AG10803 (cell line): ENCODE measurements around the gene TIMM44.

Experiments used
- DNase-seq: peaks from one replicate; pipeline ENCODE4 v3.0.0; 2010; ENCODE audit warnings: low read depth
- H3K4me3 ChIP-seq: 2 replicates; pipeline ENCODE4 v1.5.1; 2011; ENCODE audit warnings: mild to moderate bottlenecking, low read length, control low read depth
- TF ChIP-seq, protein P1 (sequence below): conservative IDR thresholded peaks from 2 replicates; pipeline ENCODE4 v1.5.1; 2011; ENCODE audit warnings: mild to moderate bottlenecking, low read length, control low read depth, inconsistent platforms

Gene TIMM44

DNA sequence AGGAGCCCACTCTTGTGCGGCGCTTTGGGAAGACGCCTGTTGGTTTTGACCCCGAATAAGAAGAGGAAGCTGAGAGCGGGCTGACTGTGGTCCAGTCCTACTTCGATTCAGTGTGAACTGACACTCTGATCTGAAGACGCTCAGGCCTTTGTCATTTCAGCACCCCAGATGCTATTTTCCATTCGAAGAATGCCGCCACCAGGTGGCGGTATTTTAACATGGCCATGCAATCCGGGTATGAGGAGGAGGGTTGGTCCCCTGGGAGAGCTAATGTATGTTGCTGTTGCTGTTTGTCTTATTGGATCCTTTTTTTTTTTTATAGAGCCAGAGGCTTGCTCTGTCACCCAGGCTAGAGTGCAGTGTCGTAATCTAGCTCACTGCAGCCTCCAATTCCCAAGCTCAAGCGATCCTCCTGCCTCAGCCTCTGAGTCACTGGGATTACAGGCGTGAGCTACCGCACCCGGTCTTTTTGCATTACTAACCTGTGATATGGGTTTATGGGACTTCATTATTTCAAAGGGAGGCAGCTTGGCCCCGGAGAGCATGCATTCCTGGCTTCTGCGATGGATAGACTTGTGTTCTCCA, 803 bp upstream of the TIMM44 start:
- TF ChIP-seq, protein P1, sequence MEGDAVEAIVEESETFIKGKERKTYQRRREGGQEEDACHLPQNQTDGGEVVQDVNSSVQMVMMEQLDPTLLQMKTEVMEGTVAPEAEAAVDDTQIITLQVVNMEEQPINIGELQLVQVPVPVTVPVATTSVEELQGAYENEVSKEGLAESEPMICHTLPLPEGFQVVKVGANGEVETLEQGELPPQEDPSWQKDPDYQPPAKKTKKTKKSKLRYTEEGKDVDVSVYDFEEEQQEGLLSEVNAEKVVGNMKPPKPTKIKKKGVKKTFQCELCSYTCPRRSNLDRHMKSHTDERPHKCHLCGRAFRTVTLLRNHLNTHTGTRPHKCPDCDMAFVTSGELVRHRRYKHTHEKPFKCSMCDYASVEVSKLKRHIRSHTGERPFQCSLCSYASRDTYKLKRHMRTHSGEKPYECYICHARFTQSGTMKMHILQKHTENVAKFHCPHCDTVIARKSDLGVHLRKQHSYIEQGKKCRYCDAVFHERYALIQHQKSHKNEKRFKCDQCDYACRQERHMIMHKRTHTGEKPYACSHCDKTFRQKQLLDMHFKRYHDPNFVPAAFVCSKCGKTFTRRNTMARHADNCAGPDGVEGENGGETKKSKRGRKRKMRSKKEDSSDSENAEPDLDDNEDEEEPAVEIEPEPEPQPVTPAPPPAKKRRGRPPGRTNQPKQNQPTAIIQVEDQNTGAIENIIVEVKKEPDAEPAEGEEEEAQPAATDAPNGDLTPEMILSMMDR, result peak; percentile 81
- H3K4me3 ChIP-seq, result peak overlapping the region; percentile 78
- peak; percentile 92 for DNase-seq

DNA sequence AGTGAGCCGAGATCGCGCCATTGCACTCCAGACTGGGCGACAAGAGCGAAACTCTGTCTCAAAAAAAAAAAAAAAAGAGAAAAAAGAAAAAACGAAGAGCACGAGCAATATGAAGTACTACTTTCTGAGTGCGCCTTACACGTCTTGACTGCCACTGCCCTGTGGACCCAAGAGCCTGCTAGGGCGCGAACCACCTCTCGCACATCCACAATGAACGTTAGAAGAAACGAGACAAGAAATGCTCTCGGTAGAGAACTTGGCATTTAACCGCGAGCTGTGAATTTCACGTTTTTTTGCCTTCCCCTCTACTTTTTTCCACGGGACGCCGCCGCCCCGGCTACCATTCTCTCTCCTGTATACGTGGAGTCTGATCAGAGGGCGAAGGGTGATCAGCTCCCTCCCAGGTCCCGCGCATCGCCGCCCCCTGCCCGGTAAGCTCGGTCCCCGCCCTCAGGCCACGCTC, 454 bp downstream of the TIMM44 start:
- DNase-seq, result no peak
- TF ChIP-seq, protein P1, result no peak
- peak overlapping the region; percentile 92 for H3K4me3 ChIP-seq

DNA sequence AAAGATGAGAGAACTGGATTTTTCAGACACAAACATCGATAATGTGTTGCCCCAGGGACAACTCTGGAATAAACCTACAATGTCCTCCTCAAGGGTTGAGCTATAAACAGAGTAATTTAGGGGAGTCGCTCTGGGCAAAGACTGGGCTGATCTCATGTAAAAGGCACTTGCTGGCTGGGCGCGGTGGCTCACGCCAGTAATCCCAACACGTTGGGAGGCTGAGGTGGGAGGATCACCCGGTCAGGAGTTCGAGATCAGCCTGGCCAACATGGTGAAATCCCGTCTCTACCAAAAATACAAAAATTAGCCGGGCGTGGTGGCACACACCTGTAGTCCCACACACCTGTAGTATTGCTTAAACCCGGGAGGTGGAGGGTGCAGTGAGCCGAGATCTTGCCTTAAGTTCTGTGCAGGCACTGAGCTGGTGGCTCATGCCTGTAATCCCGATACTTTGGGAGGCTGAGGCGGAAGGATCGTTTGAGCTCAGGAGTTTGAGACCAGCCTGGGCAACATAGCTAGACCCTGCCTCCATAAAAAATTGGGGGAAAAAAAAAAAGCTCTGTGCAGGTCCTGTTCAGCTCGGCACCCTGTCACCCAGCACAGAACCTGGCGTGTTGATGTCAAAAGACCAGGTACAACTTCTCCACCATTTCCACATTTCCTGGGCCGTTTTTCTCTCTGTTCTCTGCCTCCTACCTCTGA, 1.4 kb downstream of the TIMM44 start:
- DNase-seq, result no peak
- H3K4me3 ChIP-seq, result peak overlapping the region; percentile 92

DNA sequence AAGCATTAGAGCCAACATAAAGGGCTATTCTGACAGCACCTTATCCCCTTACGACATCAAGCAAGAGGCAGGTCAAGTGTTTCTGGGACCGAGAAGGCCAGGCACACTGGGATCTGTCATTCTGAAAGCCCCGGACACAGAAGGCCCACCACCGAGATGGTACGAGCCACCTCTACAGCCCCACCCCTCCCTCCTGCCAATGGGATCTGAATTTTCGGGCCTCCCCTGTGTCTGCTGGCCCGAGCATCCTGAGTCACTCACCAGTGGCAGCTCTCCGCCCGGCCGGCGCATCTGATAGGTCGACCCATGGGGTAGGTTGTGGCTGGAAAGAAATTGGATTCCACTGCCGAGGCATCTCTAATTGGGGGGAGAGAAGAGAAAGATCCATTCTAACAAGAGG, 2.6 kb downstream of the TIMM44 start:
- TF ChIP-seq, protein P1, result no peak
- H3K4me3 ChIP-seq, result no peak overlapping the region
- no peak for DNase-seq

More for the DNA sequence above, 1.4 kb downstream of the TIMM44 start:
- TF ChIP-seq, protein P1, result no peak

DNA sequence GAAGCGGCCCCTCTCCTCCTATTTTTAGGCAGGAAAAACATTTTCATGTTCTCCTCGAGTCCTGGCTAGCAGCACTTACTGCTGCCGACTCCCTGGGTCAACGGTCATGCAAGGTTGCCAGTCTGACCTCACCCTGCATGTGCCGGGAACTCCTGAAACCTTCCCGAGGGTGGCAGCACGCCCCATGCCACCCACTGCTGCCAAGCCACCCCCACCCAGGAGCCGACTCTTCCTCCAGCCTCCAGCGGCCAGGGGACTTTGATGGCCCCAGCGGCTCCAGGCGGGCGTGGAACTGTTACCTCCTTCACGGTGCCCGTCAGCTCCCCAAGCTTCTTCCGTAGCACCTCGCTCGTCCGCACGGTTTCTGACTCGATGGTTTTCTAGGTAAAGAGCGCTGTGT, 8.7 kb downstream of the TIMM44 start:
- DNase-seq, result no peak
- TF ChIP-seq, protein P1, result no peak
- no peak overlapping the region for H3K4me3 ChIP-seq

DNA sequence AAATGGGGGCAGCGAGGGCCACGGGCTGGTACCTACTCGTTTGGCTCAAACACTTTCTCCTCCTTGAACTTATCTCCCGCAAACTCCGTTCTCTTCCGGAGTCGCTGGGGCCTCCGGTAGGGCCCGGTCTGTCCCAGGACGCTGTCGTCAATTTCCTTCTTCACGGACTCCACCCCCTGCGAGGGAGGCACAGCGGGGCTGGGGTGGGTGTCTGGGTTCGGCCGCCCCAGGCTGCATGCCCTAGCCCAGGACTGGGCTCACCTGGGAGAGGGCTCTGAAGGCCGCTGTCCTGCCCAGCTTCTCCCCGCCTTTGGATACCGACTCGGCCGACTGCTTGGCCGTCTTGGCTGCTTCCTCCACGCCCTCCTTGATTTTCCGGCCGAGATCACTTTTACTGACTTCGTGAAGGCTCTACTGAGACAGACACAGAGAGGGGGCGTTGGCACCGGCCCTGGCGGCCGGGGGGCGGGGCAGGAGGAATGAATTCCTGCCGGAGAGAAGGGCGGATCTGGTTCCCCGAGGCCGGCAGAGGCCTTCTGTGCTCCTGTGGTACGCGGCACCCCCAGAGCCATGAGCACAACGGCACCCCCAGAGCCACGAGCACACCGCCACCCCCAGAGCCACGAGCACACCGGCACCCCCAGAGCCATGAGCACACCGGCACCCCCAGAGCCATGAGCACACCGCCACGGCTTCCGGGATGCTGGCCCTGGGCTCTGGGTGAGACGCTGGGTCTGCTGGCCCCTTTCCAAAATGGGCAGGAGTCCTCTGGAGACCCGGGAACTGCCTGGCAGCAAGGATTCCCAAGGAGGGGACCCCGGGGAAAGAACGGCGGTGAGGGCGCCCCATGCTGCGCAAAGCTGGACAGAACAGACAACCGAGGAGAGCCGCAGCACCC, 9.4 kb downstream of the TIMM44 start:
- no peak overlapping the region for H3K4me3 ChIP-seq
- DNase-seq, result no peak
- TF ChIP-seq, protein P1, result no peak
